ENCODE data around the gene BPIFB1.

DNA sequence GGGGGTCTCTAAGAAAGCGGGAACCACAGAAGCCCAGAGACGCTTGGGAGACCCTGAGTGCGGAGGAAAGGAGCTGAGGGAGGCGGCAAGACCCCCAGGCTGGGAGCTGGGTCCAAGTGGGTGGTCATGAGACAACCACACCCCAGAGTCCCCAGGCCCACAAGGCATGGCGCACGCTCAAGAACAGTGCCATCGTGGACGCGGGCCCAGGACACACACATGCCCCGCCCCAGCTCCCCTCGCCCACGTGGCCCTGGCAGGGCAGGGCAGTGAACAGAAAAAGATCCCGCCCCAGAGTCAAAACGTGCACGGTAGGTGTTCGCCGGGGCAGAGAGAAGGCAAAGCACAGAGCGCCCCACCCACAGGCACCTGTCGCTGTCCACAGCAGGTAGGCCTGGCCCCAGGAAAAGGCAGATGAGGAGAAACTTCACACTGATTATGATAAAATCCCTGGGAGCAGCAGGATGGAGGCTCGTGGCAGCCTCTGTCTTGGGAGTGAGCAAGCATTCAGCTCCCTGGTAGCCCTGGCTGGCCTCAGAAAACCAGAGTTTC is 50.0 kb downstream of the BPIFB1 start:
- TF ChIP-seq, protein P1, sequence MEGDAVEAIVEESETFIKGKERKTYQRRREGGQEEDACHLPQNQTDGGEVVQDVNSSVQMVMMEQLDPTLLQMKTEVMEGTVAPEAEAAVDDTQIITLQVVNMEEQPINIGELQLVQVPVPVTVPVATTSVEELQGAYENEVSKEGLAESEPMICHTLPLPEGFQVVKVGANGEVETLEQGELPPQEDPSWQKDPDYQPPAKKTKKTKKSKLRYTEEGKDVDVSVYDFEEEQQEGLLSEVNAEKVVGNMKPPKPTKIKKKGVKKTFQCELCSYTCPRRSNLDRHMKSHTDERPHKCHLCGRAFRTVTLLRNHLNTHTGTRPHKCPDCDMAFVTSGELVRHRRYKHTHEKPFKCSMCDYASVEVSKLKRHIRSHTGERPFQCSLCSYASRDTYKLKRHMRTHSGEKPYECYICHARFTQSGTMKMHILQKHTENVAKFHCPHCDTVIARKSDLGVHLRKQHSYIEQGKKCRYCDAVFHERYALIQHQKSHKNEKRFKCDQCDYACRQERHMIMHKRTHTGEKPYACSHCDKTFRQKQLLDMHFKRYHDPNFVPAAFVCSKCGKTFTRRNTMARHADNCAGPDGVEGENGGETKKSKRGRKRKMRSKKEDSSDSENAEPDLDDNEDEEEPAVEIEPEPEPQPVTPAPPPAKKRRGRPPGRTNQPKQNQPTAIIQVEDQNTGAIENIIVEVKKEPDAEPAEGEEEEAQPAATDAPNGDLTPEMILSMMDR (IDR thresholded peaks at IDR 0.05; ENCODE audit: insufficient read depth, low read length, poor library complexity, severe bottlenecking): no peak
- TF ChIP-seq EZH2phosphoT487 (conservative IDR thresholded peaks at IDR 0.05; ENCODE audit: low read length): no peak
